ENCODE data around the gene PGM5.
"Not testable (repeated sequence)": the region's sequence is repeated elsewhere in the genome, so short reads cannot be mapped to it uniquely, and the experiment has no call there.

Gene PGM5

GRCh38 chr9:68383894-68384293 lies 27.5 kb downstream of the PGM5 start:
- not testable (repeated sequence) for DNase-seq

GRCh38 chr9:68389558-68389957 lies 33.1 kb downstream of the PGM5 start:
- DNase-seq, result not testable (repeated sequence)

GRCh38 chr9:68390737-68391136 lies 34.3 kb downstream of the PGM5 start:
- DNase-seq, result not testable (repeated sequence)

GRCh38 chr9:68396411-68397094 lies 40.1 kb downstream of the PGM5 start:
- DNase-seq, result not testable (repeated sequence)

GRCh38 chr9:68397095-68397423 lies 40.6 kb downstream of the PGM5 start:
- not testable (repeated sequence) for DNase-seq

GRCh38 chr9:68397796-68398195 lies 41.4 kb downstream of the PGM5 start:
- not testable (repeated sequence) for DNase-seq

GRCh38 chr9:68398324-68398723 lies 41.9 kb downstream of the PGM5 start:
- DNase-seq, result not testable (repeated sequence)

- not testable (repeated sequence) for DNase-seq
Observed at GRCh38 chr9:68404421-68405185, 48.2 kb downstream of the PGM5 start.

- not testable (repeated sequence) for DNase-seq
Observed at GRCh38 chr9:68411865-68412264, 55.5 kb downstream of the PGM5 start.

- not testable (repeated sequence) for DNase-seq
Observed at GRCh38 chr9:68412754-68413153, 56.3 kb downstream of the PGM5 start.

- DNase-seq, result not testable (repeated sequence)
Observed at GRCh38 chr9:68415065-68415464, 58.7 kb downstream of the PGM5 start.

GRCh38 chr9:68416936-68417564 lies 60.6 kb downstream of the PGM5 start:
- no peak for DNase-seq

GRCh38 chr9:68417762-68418161 lies 61.4 kb downstream of the PGM5 start:
- no peak for DNase-seq

GRCh38 chr9:68418259-68418845 lies 61.9 kb downstream of the PGM5 start:
- no peak for DNase-seq

- DNase-seq, result no peak
Observed at GRCh38 chr9:68419901-68420300, 63.5 kb downstream of the PGM5 start.

- no peak for DNase-seq
Observed at GRCh38 chr9:68426755-68427154, 70.3 kb downstream of the PGM5 start.

- no peak for DNase-seq
Observed at GRCh38 chr9:68427216-68427977, 71.0 kb downstream of the PGM5 start.

GRCh38 chr9:68428481-68428880 lies 72.1 kb downstream of the PGM5 start:
- no peak for DNase-seq

GRCh38 chr9:68429631-68430030 lies 73.2 kb downstream of the PGM5 start:
- no peak for DNase-seq

- no peak for DNase-seq
Observed at GRCh38 chr9:68431307-68431706, 74.9 kb downstream of the PGM5 start.

GRCh38 chr9:68433531-68434110 lies 77.2 kb downstream of the PGM5 start:
- no peak for DNase-seq

- no peak for DNase-seq
Observed at GRCh38 chr9:68437785-68438184, 81.4 kb downstream of the PGM5 start.

All from activated CD4-positive, alpha-beta T cell treated with anti-CD3 and anti-CD28 coated beads, Interleukin-2, amount 50 U/mL, for 1 hour (primary cell).